Endometrial microvascular endothelial cells (primary cell): Measurements from ENCODE around the gene CTU2. TPM values are rescaled to one million over a fixed set of nuclear protein-coding genes. Genes with fewer than 3 reads are reported as not detected.

Experiments
- in situ Hi-C: cut with HindIII; loops from 2 replicates; pipeline ENCODE4 v1.10.0; 2017; ENCODE audit warnings: low sequenced_read_pairs, low pct_unique_long_range_greater_than_20kb; ENCODE audit errors: inconsistent ontology term
- total RNA-seq: library from RNA; depleted of rRNA; stranded (reverse); fragments of >200 nt; gene quantifications from one replicate; pipeline ENCODE4 v1.2.3, GENCODE V29; 2015; ENCODE audit errors: inconsistent ontology term

The CTU2 gene
- total RNA-seq, 1 donor from 2014 or later: 21.9 TPM

DNA sequence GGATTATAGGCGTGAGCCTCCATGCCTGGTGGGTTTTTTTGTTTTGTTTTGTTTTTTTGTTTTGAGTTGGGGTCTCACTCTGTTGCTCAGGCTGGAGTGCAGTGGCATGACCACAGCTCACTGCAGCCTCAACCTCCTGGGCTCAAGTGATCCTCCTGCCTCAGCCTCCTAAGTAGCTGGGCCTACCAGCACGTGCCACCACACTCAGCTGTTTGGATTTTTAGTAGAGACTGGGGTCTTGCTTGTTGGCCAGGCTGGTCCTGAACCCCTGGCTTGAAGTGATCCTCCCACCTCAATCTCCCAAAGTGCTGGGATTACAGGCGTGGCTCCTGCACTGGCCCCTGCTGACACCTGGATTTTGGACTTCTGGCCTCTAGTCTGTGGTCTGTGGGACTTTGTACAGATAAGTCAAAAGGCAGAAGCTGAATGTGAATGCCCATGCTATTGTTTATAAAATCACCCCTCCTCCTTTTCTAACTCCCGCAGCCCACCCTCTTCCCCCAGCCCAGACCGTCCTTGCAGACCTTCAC lies 25.7 kb upstream of the CTU2 start:
- in situ Hi-C loops: no loop called here

DNA sequence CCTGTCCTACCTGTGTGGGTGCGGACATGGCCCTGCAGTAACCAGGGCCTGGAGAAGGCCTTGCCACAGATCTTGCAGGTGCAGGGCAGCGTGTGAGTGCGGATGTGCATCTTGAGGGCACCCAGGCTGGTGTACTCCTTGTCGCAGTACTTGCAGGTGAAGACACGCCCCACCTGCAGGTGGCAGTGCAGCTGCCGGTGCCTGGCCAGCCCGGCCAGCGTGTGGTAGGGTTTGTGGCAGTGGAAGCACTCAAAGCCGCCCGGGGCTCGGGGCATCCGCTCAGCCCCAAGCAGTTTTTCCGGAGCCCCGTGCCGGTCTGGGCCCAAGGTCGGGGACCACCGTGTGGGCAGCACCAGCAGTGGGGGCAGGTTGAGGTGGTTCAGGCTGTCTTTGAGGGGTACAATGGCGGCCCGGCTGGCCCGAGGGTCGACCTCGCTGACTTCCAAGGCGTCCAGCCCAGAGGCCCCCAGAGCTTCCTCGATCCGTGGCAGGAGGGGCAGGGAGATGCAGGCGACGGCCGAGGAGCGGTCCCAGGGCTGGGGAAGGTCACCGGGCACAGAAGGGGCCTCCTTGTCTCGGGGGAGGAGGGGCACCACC lies 25.1 kb upstream of the CTU2 start:
- in situ Hi-C loops: no loop called here

DNA sequence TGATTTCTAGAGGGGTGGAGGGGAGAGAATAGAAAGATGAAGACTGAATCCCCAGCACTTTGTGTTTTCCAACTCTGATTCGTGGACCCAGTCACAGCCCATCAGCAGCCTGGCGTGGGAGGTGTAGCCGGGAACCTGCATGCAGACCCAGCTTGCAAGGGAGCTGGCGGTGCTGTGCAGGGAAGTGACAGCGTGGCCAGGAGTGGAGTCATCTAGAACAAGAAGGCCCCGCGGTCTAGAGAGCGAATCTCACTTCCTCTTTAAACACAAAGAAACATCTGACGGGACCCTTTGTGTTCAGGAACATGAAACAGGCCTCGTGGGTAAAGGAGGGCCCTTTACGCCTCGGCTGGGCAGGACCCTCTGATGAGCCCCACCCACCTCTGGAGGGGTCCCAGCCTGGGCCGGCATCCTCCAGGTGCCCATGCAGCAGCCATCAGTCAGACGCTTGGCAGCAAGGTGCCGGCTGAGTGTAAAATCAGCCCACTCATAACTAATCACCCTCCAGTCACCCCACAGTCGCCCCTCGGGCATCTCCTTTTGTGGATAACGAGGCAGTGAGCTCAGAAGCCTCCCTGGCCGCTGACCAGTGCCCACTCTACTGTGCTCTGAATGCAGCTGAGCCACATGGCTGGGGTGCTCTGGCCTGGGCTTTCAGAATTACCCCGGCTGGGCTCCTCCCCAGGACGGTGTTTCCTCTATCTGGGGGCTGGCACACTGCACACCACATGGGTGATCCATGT lies 24.4 kb upstream of the CTU2 start:
- in situ Hi-C loops: no loop called here

DNA sequence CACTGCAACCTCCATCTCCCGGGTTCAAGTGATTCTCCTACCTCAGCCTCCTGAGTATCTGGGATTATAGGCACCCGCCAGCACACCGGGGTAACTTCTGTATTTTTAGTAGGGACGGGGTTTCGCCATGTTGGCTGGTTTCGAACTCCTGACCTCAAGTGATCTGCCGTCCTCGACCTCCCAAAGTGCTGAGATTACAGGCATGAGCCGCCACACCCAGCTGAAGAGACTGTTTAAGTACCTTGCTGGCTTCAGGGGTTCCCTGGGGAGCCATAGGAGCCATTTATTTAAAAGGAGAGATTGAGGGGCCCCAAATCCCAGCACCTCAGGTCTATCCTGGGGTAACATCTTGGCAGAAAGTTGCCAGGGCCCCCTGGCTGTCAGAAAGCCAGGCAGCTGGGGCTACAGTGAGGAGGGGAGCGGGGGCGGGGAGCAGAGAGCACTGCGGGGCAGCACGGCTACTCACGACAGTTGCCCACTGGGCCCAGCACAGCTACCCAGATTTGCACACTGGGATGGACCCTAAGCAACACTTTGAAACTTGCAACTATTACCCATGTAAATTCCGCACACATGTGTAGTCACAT lies 21.6 kb upstream of the CTU2 start:
- in situ Hi-C loops: no loop called here

DNA sequence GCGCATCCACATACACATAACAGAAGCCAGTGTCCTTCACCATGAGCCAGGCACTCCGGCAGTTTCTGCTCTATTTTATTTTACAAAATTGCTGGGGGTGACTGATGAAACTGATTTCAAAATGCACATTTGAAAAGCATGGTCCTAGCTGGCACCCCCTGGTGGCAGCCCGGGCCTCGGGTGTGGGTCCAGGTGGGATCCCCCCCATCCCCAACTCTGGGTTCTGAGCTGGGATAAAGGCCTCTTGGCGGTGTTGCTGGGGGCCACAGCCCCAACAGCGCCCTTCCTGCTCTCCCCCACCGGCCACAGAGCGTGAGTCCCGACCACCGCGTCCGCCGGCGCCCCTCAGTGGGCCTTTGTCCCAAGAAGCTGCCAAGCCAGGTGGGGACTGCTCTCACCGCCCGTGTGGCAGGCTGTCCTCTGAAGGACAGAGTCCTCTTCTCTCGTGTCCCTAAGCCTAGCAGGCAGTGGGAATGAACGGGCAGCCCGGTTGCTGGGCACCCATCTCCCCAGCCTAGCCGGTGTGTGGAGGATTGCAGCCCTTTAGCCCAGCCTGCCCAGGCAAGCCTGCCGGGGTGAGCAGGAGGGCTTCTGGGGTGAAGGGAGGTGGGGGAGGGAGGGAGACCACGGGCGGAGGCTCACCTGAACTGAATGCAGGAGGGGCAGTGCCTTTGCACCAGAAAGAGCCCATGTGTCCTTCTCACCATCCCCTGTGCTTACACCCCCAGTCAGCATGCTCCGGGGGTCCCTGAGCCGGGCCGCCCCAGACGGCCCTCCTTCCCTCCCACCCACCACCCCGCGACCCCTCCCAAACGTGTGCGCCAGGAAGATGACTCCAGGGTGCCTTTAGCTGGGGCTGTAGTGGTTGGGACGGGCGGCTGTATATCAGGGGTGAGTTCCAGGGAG lies 20.9 kb upstream of the CTU2 start:
- in situ Hi-C loops: no loop called here

DNA sequence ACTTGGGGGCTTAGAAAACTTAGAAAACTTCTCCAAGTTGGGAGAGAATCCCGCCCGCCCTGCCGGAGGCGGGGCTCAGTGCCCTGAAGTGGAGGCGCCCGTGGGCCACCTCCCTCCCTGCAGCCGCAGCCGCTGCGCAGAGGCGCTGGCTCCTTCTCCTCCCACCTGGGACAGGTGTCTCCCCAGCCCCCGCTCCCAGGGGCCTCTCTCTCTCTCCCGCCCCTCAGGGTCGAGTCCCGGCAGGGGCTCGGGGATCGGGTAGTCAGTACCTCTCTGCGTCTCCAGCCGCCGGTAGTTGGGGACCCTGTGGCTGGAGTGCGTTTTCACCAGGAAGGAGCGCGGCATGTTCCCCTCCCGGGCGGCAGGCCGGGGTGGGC lies 20.3 kb upstream of the CTU2 start:
- in situ Hi-C loops: no loop called here

DNA sequence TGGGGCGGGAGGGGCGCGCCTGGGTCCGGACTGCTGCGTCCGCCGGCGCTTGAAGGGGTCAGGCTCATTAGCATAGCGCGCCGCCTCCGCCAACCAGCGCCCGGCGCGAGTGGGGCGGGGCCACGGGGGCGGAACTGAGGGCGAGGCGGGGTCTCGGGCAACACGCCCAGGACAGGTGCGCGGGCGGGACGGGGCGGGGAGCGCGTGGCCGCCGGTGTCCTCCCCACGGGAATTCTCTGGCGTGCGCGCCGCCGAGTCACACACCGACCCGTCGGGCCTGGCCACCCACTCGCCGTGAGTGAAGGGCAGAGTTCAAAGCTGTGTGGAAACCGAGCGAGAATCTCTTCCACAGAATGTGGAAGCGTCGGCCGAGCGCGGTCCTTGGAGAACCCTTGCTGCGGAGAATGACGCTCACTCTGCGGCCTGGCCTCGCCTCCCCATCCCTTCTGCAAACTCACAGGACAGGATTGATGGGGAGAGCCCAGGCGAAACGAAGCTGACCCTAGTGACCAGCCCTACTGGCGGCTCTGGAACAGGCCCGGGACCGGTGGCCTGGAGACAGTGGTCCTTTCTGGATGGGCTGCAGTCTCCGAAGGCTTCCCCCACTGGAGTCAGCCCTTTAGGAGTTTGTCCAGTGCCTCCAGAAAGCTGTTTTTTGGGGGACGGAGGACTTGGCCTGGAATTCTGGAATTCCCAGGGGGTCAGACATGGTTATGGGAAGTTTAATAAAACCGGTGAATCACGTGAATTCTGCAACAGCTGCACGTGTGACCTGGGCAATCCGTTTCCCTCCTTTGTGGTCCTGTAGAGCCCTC lies 19.7 kb upstream of the CTU2 start, which contains the start of gene SNAI3:
SNAI3 (minus strand) TSS at position 69 of the 815 bp plus-strand sequence. CDS start 101 bp downstream, outside the sequence.
- in situ Hi-C loops: no loop called here

DNA sequence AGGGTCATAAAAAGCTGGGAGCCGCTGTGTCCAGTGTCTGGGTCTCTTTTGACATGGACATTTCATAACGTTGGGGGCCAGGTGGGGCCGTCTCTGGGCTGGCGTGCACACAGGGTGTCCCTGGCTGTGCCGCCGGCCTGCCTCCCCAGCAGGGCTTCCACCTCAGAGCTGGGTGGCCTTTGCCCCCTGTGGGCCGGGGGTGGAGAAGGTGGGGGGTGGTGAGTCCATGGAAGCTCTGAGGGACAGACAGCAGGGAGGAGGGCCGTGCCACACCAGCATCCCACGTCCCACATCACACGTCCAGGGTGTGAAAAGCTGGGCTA lies 19.1 kb upstream of the CTU2 start:
- in situ Hi-C loops: no loop called here

DNA sequence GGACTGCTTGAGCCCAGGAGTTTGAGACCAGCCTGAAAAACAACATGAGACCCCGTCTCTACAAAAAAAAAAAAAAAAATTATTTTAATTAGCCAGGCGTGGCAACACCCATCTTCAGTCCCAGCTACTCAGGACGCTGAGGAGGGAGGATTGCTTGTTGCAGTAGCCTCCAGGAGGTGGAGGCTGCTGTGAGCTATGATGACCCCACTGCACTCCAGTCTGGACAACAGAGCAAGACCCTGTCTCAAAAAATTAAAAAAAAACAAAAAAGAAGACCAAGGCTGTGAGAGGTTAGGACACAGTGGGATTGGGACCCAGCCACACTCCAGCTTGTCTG lies 18.7 kb upstream of the CTU2 start:
- in situ Hi-C loops: no loop called here

DNA sequence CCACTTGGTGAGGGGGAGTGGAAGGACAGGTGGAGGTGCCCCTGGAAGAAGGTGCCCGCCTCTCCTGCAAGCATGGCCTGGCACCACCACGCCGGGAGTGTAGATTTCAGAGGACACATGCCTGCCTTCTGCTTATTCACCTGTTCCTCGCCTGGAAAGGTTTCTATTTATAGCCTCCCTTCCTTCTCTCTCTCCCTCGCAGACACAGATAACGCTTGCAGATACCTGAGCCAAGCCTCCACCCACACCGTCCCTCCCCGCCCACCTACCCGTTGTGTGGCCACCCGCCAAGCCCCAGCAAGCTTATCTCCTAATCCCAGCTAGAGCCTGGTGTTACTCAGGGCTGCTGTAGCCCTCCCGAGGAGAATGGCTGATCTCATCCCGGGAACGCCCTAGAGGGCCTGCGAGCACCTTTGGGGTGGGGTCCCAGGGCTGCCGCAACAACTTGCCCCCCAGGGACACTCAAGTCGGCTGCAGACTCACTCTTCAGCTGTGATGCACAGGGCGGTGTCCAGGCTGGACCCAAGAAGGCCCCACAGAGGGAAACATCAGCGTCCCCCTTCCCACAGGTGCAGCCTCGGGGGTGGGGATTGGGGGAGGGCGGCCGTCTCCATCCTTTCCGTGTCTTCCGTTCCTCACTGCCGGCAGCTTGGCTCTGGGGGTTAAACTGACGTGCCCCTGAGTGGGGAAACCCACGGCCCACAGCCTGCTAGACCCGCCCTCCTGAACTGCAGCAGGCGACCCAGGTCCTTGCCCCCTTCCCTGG lies 18.1 kb upstream of the CTU2 start:
- in situ Hi-C loops: no loop called here

DNA sequence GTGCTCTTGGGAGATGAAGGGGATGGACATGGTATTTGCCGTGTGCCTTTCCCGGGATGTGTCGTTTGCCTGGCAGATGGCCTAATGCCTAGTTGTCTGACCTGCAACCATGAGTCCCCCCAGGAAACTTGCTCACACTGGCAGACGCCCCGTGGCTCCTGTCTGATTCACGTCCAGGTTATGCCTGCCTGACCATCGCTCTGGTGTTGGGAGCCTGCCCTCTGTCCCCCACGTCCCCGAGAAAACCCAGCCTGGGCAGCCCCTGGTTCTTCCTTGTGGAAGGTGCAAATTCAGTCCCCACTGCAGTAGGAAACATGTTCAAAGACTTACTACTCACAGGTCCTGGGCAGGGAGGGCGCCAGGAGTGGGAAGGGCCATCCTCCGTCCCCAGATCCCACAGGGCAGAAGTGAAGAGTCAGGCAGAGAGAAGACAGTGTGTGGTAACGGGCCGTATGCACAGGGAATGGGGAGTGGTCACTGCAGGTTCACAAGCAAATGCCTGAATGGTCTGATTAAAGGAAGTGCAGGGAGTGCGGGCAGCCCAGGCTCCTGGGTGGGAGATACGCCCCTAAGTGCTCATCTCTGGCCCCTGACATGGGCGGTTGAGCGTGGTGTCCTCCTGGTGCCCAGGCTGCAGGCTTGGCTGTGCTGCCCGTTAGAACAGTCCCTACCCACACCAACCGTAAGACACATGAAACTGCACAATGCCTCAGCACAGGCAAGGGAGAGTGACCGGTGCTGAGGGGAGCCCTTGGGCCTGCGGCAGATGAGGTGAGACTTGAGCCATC lies 15.8 kb upstream of the CTU2 start:
- in situ Hi-C loops: no loop called here

DNA sequence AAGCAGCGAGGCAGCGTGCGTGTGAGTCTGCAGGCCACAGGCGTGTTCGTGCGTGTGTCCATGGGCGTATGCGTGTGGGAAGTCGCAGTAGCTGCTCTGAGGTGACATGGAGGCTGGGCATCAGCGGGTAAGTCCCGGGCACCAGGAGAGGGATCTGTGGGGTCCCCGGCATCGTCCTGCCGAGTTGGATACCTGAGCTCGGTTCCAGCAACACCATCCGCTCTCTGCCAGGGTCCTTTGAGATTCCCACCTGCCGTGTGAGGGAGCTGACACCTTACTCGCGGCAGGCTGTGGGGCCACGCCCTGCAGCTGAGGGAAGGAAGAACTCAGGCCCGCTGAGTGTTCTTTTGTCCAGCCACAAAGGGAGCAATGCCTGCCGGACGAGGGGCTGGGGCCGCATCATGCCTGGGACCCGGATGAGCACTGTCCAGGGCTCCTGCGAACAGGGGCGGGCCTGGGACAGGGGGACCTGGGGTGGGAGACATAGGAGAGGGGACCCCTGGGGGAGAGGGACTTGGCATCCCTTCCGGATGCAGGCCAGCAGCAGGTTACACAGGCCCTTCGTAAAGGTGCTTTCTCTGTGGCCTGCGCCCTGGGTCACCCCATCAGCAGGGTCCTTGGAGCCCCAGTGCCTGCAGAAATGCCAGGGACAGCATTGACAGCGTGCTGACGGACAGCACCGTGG lies 15.0 kb upstream of the CTU2 start:
- in situ Hi-C loops: no loop called here

DNA sequence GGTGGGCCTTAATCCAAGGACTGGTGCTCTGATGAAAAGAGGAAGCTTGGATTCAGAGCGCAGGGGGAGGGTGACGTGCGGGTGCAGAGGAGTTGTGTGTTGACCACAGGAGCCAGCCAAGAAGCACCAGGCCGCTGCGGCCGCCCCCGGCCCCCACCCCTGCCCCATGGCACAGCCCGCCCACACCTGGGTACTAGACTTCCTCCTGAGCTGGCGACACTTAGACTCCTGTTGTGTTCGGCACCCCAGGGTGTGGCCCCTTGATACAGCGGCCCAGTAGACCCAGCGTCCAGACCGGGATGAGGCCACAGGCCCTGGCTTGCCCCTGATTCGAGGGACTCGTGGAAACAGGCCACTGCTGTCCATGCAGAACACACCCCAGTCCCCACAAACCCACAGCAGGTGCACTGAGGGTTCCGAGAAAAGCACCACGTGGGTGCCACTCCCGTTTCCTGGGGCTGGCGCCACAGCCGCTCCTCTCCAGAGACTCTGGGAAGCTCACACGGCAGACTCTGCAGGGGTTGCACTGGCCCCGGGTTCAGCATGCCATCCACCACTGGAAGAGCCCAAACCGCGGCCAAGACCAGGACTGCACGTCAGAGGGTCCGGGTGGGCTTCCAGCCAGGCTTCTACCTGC lies 14.3 kb upstream of the CTU2 start:
- in situ Hi-C loops: no loop called here

DNA sequence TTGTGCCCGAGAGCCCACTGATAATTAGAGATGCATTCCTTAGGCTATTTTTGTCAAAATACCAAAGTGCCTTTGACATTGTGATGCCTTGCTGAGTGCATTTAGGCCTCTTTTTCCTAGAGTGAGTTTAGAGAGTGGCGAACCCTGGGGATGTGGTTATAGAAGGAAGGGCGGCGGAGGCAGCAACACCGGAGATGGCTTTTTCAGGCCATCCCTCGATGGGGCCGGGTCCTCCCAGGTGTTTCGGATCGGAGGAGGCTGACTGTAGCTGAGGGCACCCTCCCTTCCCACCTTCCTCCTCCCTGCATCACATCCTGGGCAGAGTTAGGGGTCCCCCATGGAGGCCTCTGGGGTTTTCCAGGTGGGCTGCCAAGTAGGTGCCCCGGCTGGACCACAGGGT lies 13.4 kb upstream of the CTU2 start:
- in situ Hi-C loops: no loop called here

DNA sequence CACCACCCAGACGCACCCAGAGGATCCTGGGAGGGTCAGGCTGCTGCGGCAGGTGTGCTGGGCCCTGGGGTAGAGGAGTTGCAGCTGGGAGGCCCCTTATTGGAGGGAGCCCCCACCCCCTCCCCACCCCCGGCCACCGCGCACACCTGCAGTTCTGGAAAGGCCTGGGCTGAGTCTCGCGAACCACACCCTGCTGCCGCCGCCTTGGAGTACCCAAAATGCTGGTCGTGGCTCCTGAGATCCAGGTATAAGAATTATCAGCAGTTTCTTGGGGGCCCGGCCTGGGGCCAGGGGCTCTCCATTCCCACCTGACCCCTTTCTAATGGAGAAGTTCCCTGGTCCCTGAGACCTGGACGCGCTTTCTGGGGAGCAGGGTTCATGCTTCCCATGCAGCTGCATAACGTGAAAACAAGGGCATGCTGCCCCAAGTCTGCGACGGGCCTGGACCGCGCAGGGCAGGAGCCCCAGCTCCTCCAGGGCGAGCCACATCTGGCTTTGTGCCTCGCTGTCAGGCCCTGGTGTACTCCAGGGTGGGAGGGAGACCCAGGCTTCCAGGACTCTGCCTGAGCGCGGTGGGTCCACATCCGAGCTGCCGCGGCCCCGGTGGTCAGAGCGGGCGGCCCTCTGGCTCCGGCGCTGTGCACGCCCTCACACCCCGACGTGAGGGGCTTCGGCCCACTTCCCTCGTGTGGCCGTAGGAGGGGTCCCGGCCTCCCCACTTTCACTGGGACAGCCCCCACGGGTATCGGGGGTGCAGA lies 12.7 kb upstream of the CTU2 start:
- in situ Hi-C loops: no loop called here
